Activated CD8-positive, alpha-beta memory T cell treated with anti-CD3 and anti-CD28 coated beads for 48 hours (primary cell): ENCODE measurements around the gene FCGR2B.
"Not testable (repeated sequence)": the region's sequence is repeated elsewhere in the genome, so short reads cannot be mapped to it uniquely, and the experiment has no call there.

Experiments used
- DNase-seq, 3 experiments: peaks; one replicate each; pipeline ENCODE4 v3.0.0-alpha.2; 2020; ENCODE audit warnings: low read depth in 2 of 3, low spot score in 2 of 3

The FCGR2B gene

GRCh38 chr1:161647507-161648360 lies 15.2 kb upstream of the FCGR2B start:
- DNase-seq, result not testable (repeated sequence)

GRCh38 chr1:161653541-161653940 lies 9.4 kb upstream of the FCGR2B start:
- DNase-seq, result not testable (repeated sequence)

DNA sequence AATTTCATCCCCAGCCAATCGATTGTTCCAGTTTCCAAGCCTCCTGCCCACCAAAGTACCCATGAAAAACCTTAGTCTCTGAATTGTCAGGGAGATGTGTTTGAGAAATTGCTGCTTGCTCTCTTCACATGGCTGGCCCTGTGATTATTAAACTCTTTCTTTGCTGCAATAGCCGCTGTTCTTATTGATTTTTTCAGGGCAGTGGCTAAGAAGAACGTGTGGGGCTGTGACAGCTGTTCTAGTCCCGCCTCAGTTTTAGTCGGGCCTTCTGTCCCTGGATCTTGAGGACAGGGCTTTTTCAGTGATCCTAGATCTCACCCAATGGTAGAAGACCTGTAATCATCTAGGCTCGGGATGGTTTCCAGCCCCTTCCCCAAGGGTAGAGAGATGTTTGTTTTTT lies 9.0 kb upstream of the FCGR2B start:
- not testable (repeated sequence) for DNase-seq

DNA sequence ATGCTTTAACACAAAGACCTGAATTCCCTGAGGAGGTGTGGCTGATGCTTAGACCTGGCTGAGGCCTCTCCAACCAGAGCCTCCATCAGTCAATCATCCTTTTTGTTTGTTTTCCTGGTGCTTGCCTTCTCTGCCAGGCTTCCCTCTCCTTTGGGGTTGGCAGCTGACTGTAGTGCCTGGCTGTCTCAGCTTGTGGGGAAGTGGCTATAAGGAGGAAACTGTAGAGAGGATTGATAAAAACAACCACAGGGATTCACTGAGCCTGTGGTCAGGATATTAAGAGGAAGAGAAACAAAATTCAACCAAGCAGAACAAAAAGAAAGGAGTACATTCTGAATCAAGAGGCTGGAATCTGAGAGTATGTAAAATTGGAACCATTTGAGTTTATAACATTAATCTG lies 4.4 kb upstream of the FCGR2B start:
- DNase-seq, result not testable (repeated sequence)

DNA sequence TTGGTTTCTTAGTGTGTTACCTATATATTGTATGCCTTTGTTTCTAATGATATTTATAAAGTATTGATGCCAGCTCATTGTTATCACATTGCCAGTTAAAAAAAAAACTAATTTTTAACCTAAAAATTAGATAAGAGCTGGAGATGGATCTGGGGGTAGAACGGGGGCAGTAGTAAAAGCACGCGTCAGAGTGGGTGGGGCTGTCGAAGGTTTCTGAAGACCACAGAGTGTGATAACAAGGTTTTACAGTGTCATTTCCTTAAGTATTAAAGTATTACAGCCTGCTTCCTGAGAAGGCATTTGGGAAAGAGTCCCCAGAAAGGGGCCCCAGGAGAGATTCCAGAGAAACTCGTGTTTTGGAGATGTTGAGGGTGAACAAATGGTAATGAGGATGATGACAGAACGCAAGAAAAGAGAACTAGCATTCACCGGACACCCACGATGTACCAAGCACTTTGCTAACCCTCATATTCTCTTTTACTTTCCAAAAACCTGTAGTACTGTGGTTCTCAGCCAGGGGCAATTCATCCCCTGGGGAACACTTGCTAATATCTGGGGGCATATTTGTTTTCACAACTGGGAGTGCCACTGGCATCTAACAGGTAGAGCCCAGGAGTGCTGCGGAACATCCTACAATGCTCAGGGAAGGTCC lies 1.2 kb upstream of the FCGR2B start:
- DNase-seq, result not testable (repeated sequence)

DNA sequence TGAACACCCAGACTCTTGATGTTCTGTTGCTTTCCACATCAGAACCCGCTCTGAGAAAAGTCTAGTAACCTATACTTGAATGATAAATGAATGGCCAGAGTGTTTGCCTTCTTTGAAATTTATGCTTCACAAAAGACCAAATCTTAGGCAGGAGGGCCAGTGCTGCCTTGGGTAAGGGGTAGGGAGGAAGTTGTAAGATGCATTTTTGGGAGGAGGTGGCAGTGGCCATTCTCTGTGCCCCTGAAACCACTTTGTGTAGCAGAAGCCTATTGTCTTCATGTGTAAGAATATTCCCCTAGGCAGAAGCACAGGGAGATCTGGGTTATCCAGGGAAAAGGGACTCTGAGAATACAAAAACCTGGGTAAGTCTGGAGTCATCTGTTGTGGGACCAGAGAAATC lies 626 bp downstream of the FCGR2B start:
- DNase-seq, result not testable (repeated sequence)

- not testable (repeated sequence) for DNase-seq
Observed at GRCh38 chr1:161664689-161665088, 1.7 kb downstream of the FCGR2B start.

- DNase-seq, result not testable (repeated sequence)
Observed at GRCh38 chr1:161671045-161672020, 8.4 kb downstream of the FCGR2B start.

GRCh38 chr1:161673437-161673836 lies 10.5 kb downstream of the FCGR2B start:
- not testable (repeated sequence) for DNase-seq

DNA sequence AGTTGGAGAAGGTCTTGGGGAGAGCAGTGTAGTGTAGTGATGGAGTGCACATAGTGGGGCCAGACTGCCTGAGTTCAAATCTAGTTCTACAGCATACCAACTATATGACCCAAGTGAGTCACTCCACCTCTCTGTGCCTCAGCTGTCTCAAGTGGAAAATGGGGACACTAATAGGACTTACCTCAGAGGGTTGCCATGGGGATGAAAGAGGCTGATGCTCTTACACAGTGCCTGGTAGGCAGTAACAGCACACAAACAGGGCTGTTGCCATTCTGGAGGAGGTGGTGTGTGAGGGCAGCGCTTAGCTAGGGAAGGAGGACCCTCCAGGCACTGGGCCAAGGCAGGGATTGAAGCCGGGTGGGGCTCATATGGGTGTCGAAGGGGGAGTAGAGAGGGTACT lies 11.5 kb downstream of the FCGR2B start:
- DNase-seq, result not testable (repeated sequence)

GRCh38 chr1:161674908-161675307 lies 12.0 kb downstream of the FCGR2B start:
- not testable (repeated sequence) for DNase-seq

DNA sequence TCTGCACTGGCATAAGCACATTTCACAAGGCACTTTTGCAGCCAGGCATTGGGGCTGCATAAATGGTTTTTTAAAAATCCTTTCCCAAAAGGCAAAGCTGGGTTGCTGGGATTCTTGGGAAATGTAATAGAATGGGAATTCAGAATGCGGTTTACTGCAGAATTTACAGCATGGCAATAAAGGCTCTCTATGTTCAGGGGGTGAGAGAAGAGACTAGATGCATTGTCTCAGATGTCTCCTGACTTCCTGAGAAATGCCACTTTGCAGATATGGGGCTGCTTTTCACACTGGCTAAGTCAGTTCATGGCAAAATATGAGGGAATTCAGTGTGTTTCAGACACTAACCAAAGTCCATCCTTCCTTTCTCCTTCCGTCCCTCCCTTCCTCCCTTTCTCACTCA lies 13.5 kb downstream of the FCGR2B start:
- no peak for DNase-seq

DNA sequence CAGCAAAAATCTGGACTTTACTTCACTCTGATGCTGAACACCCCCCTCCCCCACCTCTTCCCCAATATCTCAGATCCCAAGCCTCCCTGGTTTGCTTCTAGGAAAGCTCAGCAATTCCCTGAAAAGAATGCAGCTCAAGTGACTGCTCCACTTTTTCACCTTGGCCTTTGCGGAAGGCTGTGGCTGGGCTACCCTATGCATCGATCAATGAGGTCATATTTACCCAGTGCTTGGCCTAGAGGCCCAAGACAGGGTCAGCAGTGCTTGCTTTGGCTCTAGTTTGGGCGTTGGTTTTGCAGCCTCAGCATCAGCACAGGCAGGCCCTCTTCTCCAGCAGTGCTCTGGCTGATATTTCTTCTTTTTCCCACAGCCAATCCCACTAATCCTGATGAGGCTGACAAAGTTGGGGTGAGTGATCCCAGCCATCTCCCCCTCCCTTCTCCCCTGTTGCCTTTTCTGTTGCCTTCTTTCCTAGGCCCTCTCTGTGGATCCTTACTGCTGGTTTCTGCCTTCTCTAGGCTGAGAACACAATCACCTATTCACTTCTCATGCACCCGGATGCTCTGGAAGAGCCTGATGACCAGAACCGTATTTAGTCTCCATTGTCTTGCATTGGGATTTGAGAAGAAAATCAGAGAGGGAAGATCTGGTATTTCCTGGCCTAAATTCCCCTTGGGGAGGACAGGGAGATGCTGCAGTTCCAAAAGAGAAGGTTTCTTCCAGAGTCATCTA lies 14.2 kb downstream of the FCGR2B start:
- DNase-seq, result no peak

GRCh38 chr1:161678500-161678899 lies 15.6 kb downstream of the FCGR2B start:
- no peak for DNase-seq

GRCh38 chr1:161681879-161682278 lies 18.9 kb downstream of the FCGR2B start:
- no peak for DNase-seq

DNA sequence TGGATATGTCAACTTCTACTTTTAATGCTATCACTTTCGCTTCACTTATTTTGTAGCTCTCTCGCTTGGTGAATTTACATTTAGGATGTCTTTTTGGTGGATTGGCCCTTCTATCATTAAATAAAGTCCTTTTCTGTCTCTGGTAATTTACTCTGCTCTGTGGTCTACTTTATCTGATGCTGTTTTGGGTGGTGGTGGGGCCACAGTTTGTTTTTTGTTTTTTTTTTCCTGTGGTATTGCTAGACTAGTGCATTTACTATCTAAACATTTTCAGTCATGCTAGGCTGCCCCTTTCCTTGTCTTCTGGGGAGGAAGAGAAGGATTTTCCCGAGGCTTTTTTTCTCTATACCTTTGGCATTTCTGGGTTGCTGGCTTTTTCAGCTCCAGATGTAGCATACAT lies 26.0 kb downstream of the FCGR2B start:
- DNase-seq, result no peak

GRCh38 chr1:161691846-161692245 lies 28.9 kb downstream of the FCGR2B start:
- no peak for DNase-seq

GRCh38 chr1:161693020-161693712 lies 30.2 kb downstream of the FCGR2B start:
- not testable (repeated sequence) for DNase-seq

- not testable (repeated sequence) for DNase-seq
Observed at GRCh38 chr1:161698302-161698701, 35.4 kb downstream of the FCGR2B start.

- DNase-seq, result no peak
Observed at GRCh38 chr1:161702250-161702649, 39.3 kb downstream of the FCGR2B start.
